Measurements from ENCODE around the gene ITPR1. TPM values are rescaled to one million over a fixed set of nuclear protein-coding genes. Genes with fewer than 3 reads are reported as not detected.

ITPR1 gene
- total and polyA plus RNA-seq, 12 donors, result 9.7 to 40.3 (median 18.8) TPM

DNA sequence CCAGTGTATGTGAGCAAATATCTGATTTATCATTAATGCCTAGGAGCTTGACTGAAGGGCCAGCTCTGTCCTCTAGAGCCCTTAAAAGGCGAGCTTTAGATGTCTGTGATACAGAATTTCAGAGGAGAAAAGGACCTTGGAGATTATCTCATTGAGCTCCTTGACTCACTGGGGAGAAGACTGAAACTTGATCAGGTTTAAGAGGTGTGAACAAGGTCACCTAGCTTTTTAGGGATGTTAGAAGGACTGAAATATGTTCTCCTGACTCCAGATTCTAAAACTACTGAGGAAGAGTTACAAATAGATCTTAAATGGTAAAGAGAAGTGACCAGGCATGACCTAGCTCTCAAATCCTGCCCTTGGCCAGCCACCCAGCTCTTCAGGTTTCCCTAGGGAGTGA lies 292.4 kb downstream of the ITPR1 start:
- Histone ChIP-seq H3K27me3 (no peaks in the 10 kb centered on the region), H3K27ac (no peak overlapping the region), H3K9me3 (no peaks in the 10 kb centered on the region), H3K36me3 (peaks cover 0 to 81% (median 11%) of the 10 kb centered on the region in 9 donors), H3K4me3 (no peak overlapping the region), H3K4me1 (peaks cover 0 to 22% (median 5%) of the 10 kb centered on the region in 9 donors)
- DNase-seq (no peak), ATAC-seq (no peak)
- TF ChIP-seq, protein P1, sequence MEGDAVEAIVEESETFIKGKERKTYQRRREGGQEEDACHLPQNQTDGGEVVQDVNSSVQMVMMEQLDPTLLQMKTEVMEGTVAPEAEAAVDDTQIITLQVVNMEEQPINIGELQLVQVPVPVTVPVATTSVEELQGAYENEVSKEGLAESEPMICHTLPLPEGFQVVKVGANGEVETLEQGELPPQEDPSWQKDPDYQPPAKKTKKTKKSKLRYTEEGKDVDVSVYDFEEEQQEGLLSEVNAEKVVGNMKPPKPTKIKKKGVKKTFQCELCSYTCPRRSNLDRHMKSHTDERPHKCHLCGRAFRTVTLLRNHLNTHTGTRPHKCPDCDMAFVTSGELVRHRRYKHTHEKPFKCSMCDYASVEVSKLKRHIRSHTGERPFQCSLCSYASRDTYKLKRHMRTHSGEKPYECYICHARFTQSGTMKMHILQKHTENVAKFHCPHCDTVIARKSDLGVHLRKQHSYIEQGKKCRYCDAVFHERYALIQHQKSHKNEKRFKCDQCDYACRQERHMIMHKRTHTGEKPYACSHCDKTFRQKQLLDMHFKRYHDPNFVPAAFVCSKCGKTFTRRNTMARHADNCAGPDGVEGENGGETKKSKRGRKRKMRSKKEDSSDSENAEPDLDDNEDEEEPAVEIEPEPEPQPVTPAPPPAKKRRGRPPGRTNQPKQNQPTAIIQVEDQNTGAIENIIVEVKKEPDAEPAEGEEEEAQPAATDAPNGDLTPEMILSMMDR (IDR thresholded peaks at IDR 0.05), result no peak
- intact Hi-C loops (cut with DNase I), result no loop called here
- WGBS, 2 donors, result 96 to 100% methylated on average over 1 of the region's 1 CpG

DNA sequence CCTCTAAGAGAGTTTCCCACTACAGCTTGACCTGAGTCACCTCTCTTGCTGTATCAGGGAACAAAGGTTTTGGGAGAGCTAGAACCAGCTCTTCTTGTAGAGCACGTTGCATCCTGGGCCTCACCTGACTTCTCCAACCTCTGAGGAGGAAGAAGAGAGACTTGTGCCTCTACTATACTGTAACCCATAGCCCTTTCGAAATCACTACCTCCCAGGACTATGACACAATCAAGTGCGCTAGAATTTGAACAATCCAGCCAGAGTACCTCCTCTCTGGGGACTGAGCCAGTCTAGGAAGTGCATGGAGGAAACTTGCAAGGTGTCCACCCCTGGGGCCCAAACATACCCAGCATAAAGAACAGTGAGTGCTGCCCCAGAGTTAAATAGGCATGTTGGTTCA lies 293.3 kb downstream of the ITPR1 start:
- no peaks in the 10 kb centered on the region for H3K9me3 ChIP-seq
- TF ChIP-seq, protein P1 (IDR thresholded peaks at IDR 0.05), result no peak
- DNase-seq, result no peak
- peaks cover 0 to 13% (median 0%) of the 10 kb centered on the region in 9 donors for H3K4me1 ChIP-seq
- ATAC-seq, result no peak
- H3K4me3 ChIP-seq, result no peak overlapping the region
- intact Hi-C loops (cut with DNase I), result no loop called here
- no peaks in the 10 kb centered on the region for H3K27me3 ChIP-seq
- H3K27ac ChIP-seq, result peak overlapping the region in 1 of 10 donors; percentile 7
- WGBS, 2 donors, result 93 to 96% methylated on average over 3 of the region's 3 CpGs
- H3K36me3 ChIP-seq, result peaks cover 0 to 89% (median 14%) of the 10 kb centered on the region in 9 donors

DNA sequence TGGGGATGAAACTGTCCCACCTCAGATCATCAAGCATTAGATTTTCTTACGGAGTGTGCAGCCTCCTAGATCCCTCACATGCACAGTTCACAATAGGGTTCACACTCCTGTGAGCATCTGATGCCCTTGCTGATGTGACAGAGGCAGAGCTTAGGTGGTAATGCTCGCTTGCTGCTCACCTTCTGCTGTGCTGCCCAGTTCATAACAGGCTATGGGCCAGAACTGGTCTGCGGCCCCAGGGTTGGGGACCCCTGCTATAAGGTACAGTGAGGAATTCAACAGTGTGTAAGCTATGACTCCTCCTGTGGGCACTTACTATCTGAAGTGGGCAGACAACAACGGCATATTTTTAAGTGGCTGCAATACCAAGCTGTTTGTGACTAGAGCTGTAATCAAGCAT lies 298.2 kb downstream of the ITPR1 start:
- Histone ChIP-seq H3K27ac (no peak overlapping the region), H3K36me3 (peaks cover 0 to 93% (median 14%) of the 10 kb centered on the region in 9 donors), H3K27me3 (no peaks in the 10 kb centered on the region), H3K4me1 (no peaks in the 10 kb centered on the region), H3K9me3 (peaks cover 0 to 2% (median 0%) of the 10 kb centered on the region in 11 donors), H3K4me3 (no peak overlapping the region)
- intact Hi-C loops (cut with DNase I), result no loop called here
- ATAC-seq (no peak), DNase-seq (no peak)
- TF ChIP-seq, protein P1 (IDR thresholded peaks at IDR 0.05), result no peak
- WGBS, 2 donors, result 85 to 92% methylated on average over 4 of the region's 4 CpGs

DNA sequence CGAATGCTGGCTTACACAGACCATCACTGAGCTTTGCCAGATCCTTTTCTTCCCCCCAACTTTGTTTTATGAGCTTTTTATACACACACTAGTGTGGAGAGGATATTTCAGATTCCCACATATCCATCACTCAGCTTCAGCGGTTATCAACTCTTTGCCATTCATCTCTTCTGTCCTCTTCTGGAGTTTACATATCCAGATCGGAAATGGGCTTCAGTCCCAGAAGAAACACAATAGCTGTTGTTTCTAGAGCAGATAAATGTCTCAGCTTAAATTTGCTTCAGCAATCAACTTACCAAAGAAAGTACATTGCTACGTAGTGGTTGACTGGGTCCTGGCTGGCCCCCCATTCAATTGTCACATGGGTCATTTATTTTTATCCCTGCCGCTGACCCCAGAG lies 300.2 kb downstream of the ITPR1 start:
- H3K27ac ChIP-seq, result peak overlapping the region in 1 of 10 donors; percentile 14
- ATAC-seq (no peak), DNase-seq (no peak)
- TF ChIP-seq, protein P1 (IDR thresholded peaks at IDR 0.05), result no peak
- H3K4me1 ChIP-seq, result no peaks in the 10 kb centered on the region
- no peak overlapping the region for H3K4me3 ChIP-seq
- intact Hi-C loops (cut with DNase I), result no loop called here
- H3K9me3 ChIP-seq, result peaks cover 0 to 16% (median 6%) of the 10 kb centered on the region in 11 donors
- H3K27me3 ChIP-seq, result no peaks in the 10 kb centered on the region
- 70 to 80% methylated on average over 5 of the region's 5 CpGs for WGBS, 2 donors
- H3K36me3 ChIP-seq, result peaks cover 0 to 98% (median 14%) of the 10 kb centered on the region in 9 donors

All from heart right ventricle (tissue), 16 donors.